Activated naive CD4-positive, alpha-beta T cell treated with anti-CD3 and anti-CD28 coated beads for 36 hours (primary cell): ENCODE data around the gene DLEC1. TPM values are rescaled to one million over a fixed set of nuclear protein-coding genes. Genes with fewer than 3 reads are reported as not detected.
A peak's percentile ranks its signal among the peaks of the same experiment; 100 is the strongest.

Experiments used
- CTCF ChIA-PET: fragments of 350-600 bp; sonication (Branson Sonifier 250); formaldehyde crosslinking; loops from one replicate; lab custom pipeline; 2021; ENCODE audit warnings: antibody characterized with exemption; lab: Charles Lee
- DNase-seq: peaks from one replicate; pipeline ENCODE4 v3.0.0-alpha.2; 2020
- H3K27ac Mint-ChIP-seq: one replicate; pipeline ENCODE4 v1.8.0; 2021; ENCODE audit warnings: mild to moderate bottlenecking, mixed read lengths
- H3K27me3 Mint-ChIP-seq: one replicate; pipeline ENCODE4 v1.8.0; 2021; ENCODE audit warnings: low read depth, mixed read lengths
- H3K36me3 Mint-ChIP-seq: one replicate; pipeline ENCODE4 v1.8.0; 2021; ENCODE audit warnings: low read depth, mixed read lengths
- H3K4me1 Mint-ChIP-seq: one replicate; pipeline ENCODE4 v1.8.0; 2021; ENCODE audit warnings: low read depth, mixed read lengths
- H3K4me3 Mint-ChIP-seq: one replicate; pipeline ENCODE4 v1.8.0; 2021; ENCODE audit warnings: mild to moderate bottlenecking, moderate library complexity, mixed read lengths
- H3K9me3 Mint-ChIP-seq: one replicate; pipeline ENCODE4 v1.8.0; 2021; ENCODE audit warnings: mixed read lengths
- intact Hi-C: fragments of 100-400 bp; cut with micrococcal nuclease; formaldehyde crosslinking; loops from one replicate; pipeline ENCODE4 v1.15.1; 2023
- total RNA-seq, 2 experiments: library from RNA; stranded (reverse); gene quantifications; one replicate each; pipeline ENCODE4 v1.2.3, GENCODE V29; 2021

DLEC1 gene
- under 1 TPM; 0.17 to 0.19 TPM for total RNA-seq

GRCh38 chr3:38039101-38039898 lies at the start of gene DLEC1:
DLEC1 (plus strand) TSS chr3:38039208; CDS start chr3:38039226, 18 bp downstream.
- H3K4me3 Mint-ChIP-seq: peak within 1 kb of the TSS; percentile 66
- intact Hi-C loops: loop anchor here (1.0 to 5.0 kb wide), 5 partner anchors 8 to 413 kb away; partner anchors contain the start of genes ACAA1, ACVR2B and OXSR1
- peak within 1 kb of the TSS; percentile 88 for H3K27ac Mint-ChIP-seq
- peaks cover 10% of the 10 kb centered on the region for H3K9me3 Mint-ChIP-seq
- peaks cover 7% of the 10 kb centered on the region for H3K36me3 Mint-ChIP-seq
- peaks cover 4% of the 10 kb centered on the region for H3K27me3 Mint-ChIP-seq
- H3K4me1 Mint-ChIP-seq: peaks cover 28% of the 10 kb centered on the region
- CTCF ChIA-PET: interaction anchor here (0.6 to 1.6 kb wide), 5 partner anchors 12 to 72 kb away, joined by 3 to 7 read pairs (median 3); no protein-coding TSS in a partner anchor
- peak; percentile 88 for DNase-seq

GRCh38 chr3:37989821-37990480 lies 49.1 kb upstream of the DLEC1 start:
- no peak overlapping the region for H3K4me3 Mint-ChIP-seq
- no peak for DNase-seq
- intact Hi-C loops: no loop called here
- no peak overlapping the region for H3K27ac Mint-ChIP-seq
- H3K36me3 Mint-ChIP-seq: no peaks in the 10 kb centered on the region
- peaks cover 12% of the 10 kb centered on the region for H3K4me1 Mint-ChIP-seq
- H3K9me3 Mint-ChIP-seq: no peaks in the 10 kb centered on the region
- CTCF ChIA-PET: interaction anchor here (0.6 kb wide), 1 partner anchor 17 kb away, joined by 3 read pairs; no protein-coding TSS in a partner anchor
- no peaks in the 10 kb centered on the region for H3K27me3 Mint-ChIP-seq

- Mint-ChIP-seq H3K36me3 (peaks cover 4% of the 10 kb centered on the region), H3K4me3 (no peak within 1 kb of the TSS), H3K9me3 (no peaks in the 10 kb centered on the region), H3K27me3 (no peaks in the 10 kb centered on the region), H3K27ac (no peak within 1 kb of the TSS), H3K4me1 (peaks cover 17% of the 10 kb centered on the region)
- DNase-seq: no peak
- intact Hi-C loops: no loop called here
- CTCF ChIA-PET: no interaction called here
Observed at GRCh38 chr3:37990527-37990926, 48.5 kb upstream of the DLEC1 start, which contains the start of gene VILL. VILL (plus strand) TSS chr3:37990786; CDS start chr3:37993673, 2,887 bp downstream.

- Mint-ChIP-seq H3K27me3 (no peaks in the 10 kb centered on the region), H3K36me3 (peaks cover 8% of the 10 kb centered on the region), H3K4me1 (peaks cover 23% of the 10 kb centered on the region), H3K4me3 (no peak overlapping the region), H3K27ac (no peak overlapping the region), H3K9me3 (no peaks in the 10 kb centered on the region)
- no peak for DNase-seq
- intact Hi-C loops: no loop called here
- CTCF ChIA-PET: no interaction called here
Observed at GRCh38 chr3:37991109-37991508, 47.9 kb upstream of the DLEC1 start.

- CTCF ChIA-PET: interaction anchor here (0.9 to 1.1 kb wide), 2 partner anchors 12 to 17 kb away, joined by 4 read pairs; no protein-coding TSS in a partner anchor
- no peaks in the 10 kb centered on the region for H3K9me3 Mint-ChIP-seq
- H3K27me3 Mint-ChIP-seq: no peaks in the 10 kb centered on the region
- peaks cover 15% of the 10 kb centered on the region for H3K36me3 Mint-ChIP-seq
- no peak for DNase-seq
- no peak overlapping the region for H3K4me3 Mint-ChIP-seq
- intact Hi-C loops: no loop called here
- H3K27ac Mint-ChIP-seq: no peak overlapping the region
- peaks cover 30% of the 10 kb centered on the region for H3K4me1 Mint-ChIP-seq
Observed at GRCh38 chr3:37991823-37992222, 47.2 kb upstream of the DLEC1 start.

- no peaks in the 10 kb centered on the region for H3K9me3 Mint-ChIP-seq
- H3K36me3 Mint-ChIP-seq: peaks cover 17% of the 10 kb centered on the region
- H3K4me1 Mint-ChIP-seq: peaks cover 36% of the 10 kb centered on the region
- H3K27me3 Mint-ChIP-seq: no peaks in the 10 kb centered on the region
- H3K4me3 Mint-ChIP-seq: no peak overlapping the region
- no peak overlapping the region for H3K27ac Mint-ChIP-seq
- intact Hi-C loops: no loop called here
- no peak for DNase-seq
- CTCF ChIA-PET: interaction anchor here (0.9 to 1.1 kb wide), 2 partner anchors 11 to 18 kb away, joined by 4 read pairs; no protein-coding TSS in a partner anchor
Observed at GRCh38 chr3:37992271-37993066, 46.5 kb upstream of the DLEC1 start.

- Mint-ChIP-seq H3K27me3 (no peaks in the 10 kb centered on the region), H3K27ac (no peak overlapping the region), H3K4me1 (peaks cover 40% of the 10 kb centered on the region), H3K4me3 (peak overlapping the region; percentile 95), H3K36me3 (peaks cover 17% of the 10 kb centered on the region), H3K9me3 (no peaks in the 10 kb centered on the region)
- intact Hi-C loops: no loop called here
- no peak for DNase-seq
- CTCF ChIA-PET: interaction anchor here (0.6 to 1.1 kb wide), 2 partner anchors 19 to 516 kb away, joined by 3 to 4 read pairs; no protein-coding TSS in a partner anchor
Observed at GRCh38 chr3:37993067-37993455, 45.9 kb upstream of the DLEC1 start.

- intact Hi-C loops: no loop called here
- Mint-ChIP-seq H3K4me1 (peaks cover 44% of the 10 kb centered on the region), H3K9me3 (no peaks in the 10 kb centered on the region), H3K36me3 (peaks cover 17% of the 10 kb centered on the region), H3K4me3 (peak overlapping the region; percentile 95), H3K27ac (peak overlapping the region; percentile 93), H3K27me3 (no peaks in the 10 kb centered on the region)
- no peak for DNase-seq
- CTCF ChIA-PET: interaction anchor here (0.6 kb wide), 1 partner anchor 516 kb away, joined by 3 read pairs; no protein-coding TSS in a partner anchor
Observed at GRCh38 chr3:37993460-37993819, 45.6 kb upstream of the DLEC1 start.

GRCh38 chr3:37993820-37994638 lies 45.0 kb upstream of the DLEC1 start:
- H3K4me1 Mint-ChIP-seq: peaks cover 45% of the 10 kb centered on the region
- H3K4me3 Mint-ChIP-seq: peak overlapping the region; percentile 95
- intact Hi-C loops: loop anchor here (1.0 to 2.0 kb wide), 3 partner anchors 143 to 1001 kb away; partner anchors contain the start of genes ACAA1, EPM2AIP1 and MLH1

GRCh38 chr3:37994639-37994972 lies 44.4 kb upstream of the DLEC1 start:
- no peaks in the 10 kb centered on the region for H3K27me3 Mint-ChIP-seq
- H3K9me3 Mint-ChIP-seq: no peaks in the 10 kb centered on the region
- intact Hi-C loops: loop anchor here (1.0 to 2.0 kb wide), 3 partner anchors 143 to 1002 kb away; partner anchors contain the start of genes ACAA1, EPM2AIP1 and MLH1
- DNase-seq: peak; percentile 36
- peak overlapping the region; percentile 95 for H3K4me3 Mint-ChIP-seq
- peaks cover 48% of the 10 kb centered on the region for H3K4me1 Mint-ChIP-seq
- H3K27ac Mint-ChIP-seq: peak overlapping the region; percentile 93
- CTCF ChIA-PET: interaction anchor here (0.9 kb wide), 1 partner anchor 9 kb away, joined by 4 read pairs; no protein-coding TSS in a partner anchor
- H3K36me3 Mint-ChIP-seq: peaks cover 23% of the 10 kb centered on the region

More at GRCh38 chr3:37993820-37994638, 45.0 kb upstream of the DLEC1 start:
- CTCF ChIA-PET: interaction anchor here (0.6 to 0.9 kb wide), 2 partner anchors 10 to 517 kb away, joined by 3 to 4 read pairs; no protein-coding TSS in a partner anchor
- no peaks in the 10 kb centered on the region for H3K27me3 Mint-ChIP-seq
- no peaks in the 10 kb centered on the region for H3K9me3 Mint-ChIP-seq
- peak; percentile 82 for DNase-seq
- peaks cover 17% of the 10 kb centered on the region for H3K36me3 Mint-ChIP-seq
- peak overlapping the region; percentile 93 for H3K27ac Mint-ChIP-seq
